SK-N-MC (cell line): Measurements from ENCODE around the gene PRKCI.
"Not testable (repeated sequence)": the region's sequence is repeated elsewhere in the genome, so short reads cannot be mapped to it uniquely, and the experiment has no call there.

Experiments
- DNase-seq: peaks from one replicate; pipeline ENCODE4 v3.0.0-alpha.2; 2011; ENCODE audit warnings: low read depth, low spot score
- H3K27ac ChIP-seq: fragments of 200-600 bp; sonication (generic); 2 replicates; pipeline ENCODE4 v1.5.1; 2016; ENCODE audit warnings: mixed run types
- H3K36me3 ChIP-seq: fragments of 200-600 bp; sonication (generic); 2 replicates; pipeline ENCODE4 v1.6.1; 2017; ENCODE audit warnings: antibody characterized with exemption, low read length, mixed read lengths; ENCODE audit not compliant: insufficient read depth
- H3K4me3 ChIP-seq: fragments of 200-600 bp; sonication (generic); 2 replicates; pipeline ENCODE4 v1.5.1; 2016
- H3K9ac ChIP-seq: fragments of 200-600 bp; sonication (generic); 2 replicates; pipeline ENCODE4 v1.8.0; 2017; ENCODE audit warnings: mixed run types, mixed read lengths; ENCODE audit not compliant: insufficient read length
- H3K9me3 ChIP-seq: fragments of 200-600 bp; sonication (generic); 2 replicates; pipeline ENCODE4 v1.6.1; 2017; ENCODE audit warnings: low read depth, mild to moderate bottlenecking, antibody characterized with exemption, low read length, moderate library complexity, mixed read lengths
- EZH2 ChIP-seq: fragments of 200-600 bp; sonication (generic); IDR thresholded peaks from one replicate; pipeline ENCODE4 v1.6.1; 2017; ENCODE audit warnings: antibody characterized with exemption
- FOXP2 ChIP-seq: optimal IDR thresholded peaks from 2 replicates; pipeline ENCODE3; 2011; ENCODE audit warnings: mild to moderate bottlenecking, moderate library complexity; ENCODE audit not compliant: insufficient read depth; ENCODE audit errors: extremely low read length, control extremely low read depth
- POLR2AphosphoS5 ChIP-seq: IDR thresholded peaks from 2 replicates; pipeline ENCODE4 v1.6.1; 2012; ENCODE audit warnings: mild to moderate bottlenecking, low read depth, low read length, borderline replicate concordance

The PRKCI gene

DNA sequence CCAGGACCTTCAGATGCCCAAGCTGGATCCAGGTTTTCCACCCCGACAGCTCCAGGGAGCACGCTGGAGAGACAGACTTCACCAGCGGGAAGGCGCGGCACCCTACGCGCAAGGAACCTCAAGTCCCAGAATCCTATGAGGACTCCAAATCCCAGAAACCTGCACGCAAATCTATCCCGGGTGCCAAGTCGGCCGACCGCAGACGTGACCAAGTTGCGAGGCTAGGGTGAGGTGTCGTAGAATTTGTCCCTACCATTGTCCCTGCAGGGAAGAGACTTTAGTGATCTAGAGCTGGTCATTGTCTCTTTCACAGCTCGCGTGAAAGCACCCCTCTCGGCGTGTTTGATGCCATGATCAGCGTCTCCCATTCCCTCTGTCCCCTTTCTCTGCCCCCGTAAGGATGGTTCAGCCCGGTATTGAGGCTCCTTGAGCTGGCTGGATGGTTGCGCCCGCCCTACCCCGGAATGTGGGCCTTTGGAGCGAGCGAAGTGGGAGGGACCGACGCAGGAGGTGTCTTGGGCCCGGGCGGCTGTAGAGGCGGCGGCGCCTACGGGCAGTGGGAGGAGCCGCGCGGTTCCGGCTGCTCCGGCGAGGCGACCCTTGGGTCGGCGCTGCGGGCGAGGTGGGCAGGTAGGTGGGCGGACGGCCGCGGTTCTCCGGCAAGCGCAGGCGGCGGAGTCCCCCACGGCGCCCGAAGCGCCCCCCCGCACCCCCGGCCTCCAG, at the start of gene PRKCI:
Gene PRKCI (plus strand): TSS at position 501 of the 723 bp plus-strand sequence. CDS start 246 bp downstream, outside the sequence.
- no peaks in the 10 kb centered on the region; the same call in 1 of the 2 replicates for H3K36me3 ChIP-seq
- peak within 1 kb of the TSS; percentile 95 for H3K27ac ChIP-seq
- peak within 1 kb of the TSS; percentile 94 for H3K9ac ChIP-seq
- TF ChIP-seq FOXP2 (peak; percentile 83), EZH2 (no peak), POLR2AphosphoS5 (peak; percentile 84)
- peak; percentile 99 for DNase-seq
- H3K9me3 ChIP-seq, result no peaks in the 10 kb centered on the region
- peak within 1 kb of the TSS; percentile 88 for H3K4me3 ChIP-seq

GRCh38 chr3:170178651-170179050, 43.6 kb upstream of the PRKCI start:
- Histone ChIP-seq H3K36me3 (peaks cover 50% of the 10 kb centered on the region), H3K9ac (peak overlapping the region; percentile 91), H3K27ac (no peak overlapping the region), H3K4me3 (no peak overlapping the region; the same call in 1 of the 2 replicates), H3K9me3 (no peaks in the 10 kb centered on the region)
- TF ChIP-seq POLR2AphosphoS5 (no peak), FOXP2 (no peak), EZH2 (no peak)
- DNase-seq, result no peak

- TF ChIP-seq POLR2AphosphoS5, result no peak
- no peak for TF ChIP-seq EZH2
- TF ChIP-seq FOXP2, result no peak
- Histone ChIP-seq H3K27ac (no peak overlapping the region), H3K36me3 (peaks cover 44% of the 10 kb centered on the region), H3K9ac (peak overlapping the region; percentile 91), H3K9me3 (no peaks in the 10 kb centered on the region), H3K4me3 (peak overlapping the region; percentile 91)
- no peak for DNase-seq
These were observed 42.8 kb upstream of the PRKCI start for GRCh38 chr3:170179432-170179831.

- DNase-seq, result no peak
- peak overlapping the region; percentile 91 for H3K4me3 ChIP-seq
- peaks cover 36% of the 10 kb centered on the region for H3K36me3 ChIP-seq
- H3K27ac ChIP-seq, result peak overlapping the region; percentile 61; the same call in 1 of the 2 replicates
- no peak for TF ChIP-seq POLR2AphosphoS5
- TF ChIP-seq FOXP2, result no peak
- no peak for TF ChIP-seq EZH2
- peak overlapping the region; percentile 91 for H3K9ac ChIP-seq
- H3K9me3 ChIP-seq, result no peaks in the 10 kb centered on the region
These were observed 41.9 kb upstream of the PRKCI start for GRCh38 chr3:170180079-170180907.

- Histone ChIP-seq H3K36me3 (peaks cover 29% of the 10 kb centered on the region), H3K4me3 (peak within 1 kb of the TSS; percentile 91), H3K27ac (peak within 1 kb of the TSS; percentile 61; the same call in 1 of the 2 replicates), H3K9me3 (no peaks in the 10 kb centered on the region), H3K9ac (peak within 1 kb of the TSS; percentile 91)
- DNase-seq, result peak; percentile 57
- TF ChIP-seq EZH2, result no peak
- peak; percentile 32 for TF ChIP-seq FOXP2
- TF ChIP-seq POLR2AphosphoS5, result peak; percentile 95
These were observed 41.0 kb upstream of the PRKCI start, which contains the start of gene PHC3 for GRCh38 chr3:170180908-170181885. TSS of gene PHC3 (minus strand) at chr3:170181733. CDS start at chr3:170181715, 18 bp downstream.

GRCh38 chr3:170189398-170190256, 32.6 kb upstream of the PRKCI start:
- Histone ChIP-seq H3K4me3 (peak overlapping the region; percentile 50), H3K36me3 (no peaks in the 10 kb centered on the region), H3K27ac (no peak overlapping the region), H3K9ac (no peak overlapping the region), H3K9me3 (no peaks in the 10 kb centered on the region)
- TF ChIP-seq EZH2 (no peak), POLR2AphosphoS5 (no peak), FOXP2 (no peak)
- no peak for DNase-seq

GRCh38 chr3:170195759-170196158, 26.5 kb upstream of the PRKCI start:
- H3K36me3 ChIP-seq, H3K27ac ChIP-seq, H3K9ac ChIP-seq, DNase-seq, H3K9me3 ChIP-seq, H3K4me3 ChIP-seq: not testable (repeated sequence)
